Midbrain (tissue), 1 donor: ENCODE results near the gene AGBL4.
"Not testable (repeated sequence)": the region's sequence is repeated elsewhere in the genome, so short reads cannot be mapped to it uniquely, and the experiment has no call there.

Source experiments
- DNase-seq: peaks from one replicate; lab custom pipeline; 2025; lab: John Stamatoyannopoulos, UW

AGBL4 gene

GRCh38 chr1:49036700-49037099 lies 987.1 kb downstream of the AGBL4 start:
- DNase-seq, result no peak

GRCh38 chr1:49028396-49028795 lies 995.4 kb downstream of the AGBL4 start:
- no peak for DNase-seq

- DNase-seq, result no peak
Measured at GRCh38 chr1:49026230-49026811, 997.4 kb downstream of the AGBL4 start.

GRCh38 chr1:49016030-49016977 lies 1007.5 kb downstream of the AGBL4 start:
- DNase-seq, result no peak

GRCh38 chr1:49013079-49013478 lies 1010.7 kb downstream of the AGBL4 start:
- DNase-seq, result no peak

GRCh38 chr1:49002981-49003380 lies 1020.8 kb downstream of the AGBL4 start:
- DNase-seq, result not testable (repeated sequence)

GRCh38 chr1:48999321-48999720 lies 1024.4 kb downstream of the AGBL4 start:
- no peak for DNase-seq

GRCh38 chr1:48996311-48996710 lies 1027.4 kb downstream of the AGBL4 start:
- no peak for DNase-seq

GRCh38 chr1:48988633-48989197 lies 1035.0 kb downstream of the AGBL4 start:
- DNase-seq, result no peak

GRCh38 chr1:48979940-48980339 lies 1043.8 kb downstream of the AGBL4 start:
- DNase-seq, result no peak

- DNase-seq, result no peak
Measured at GRCh38 chr1:48978413-48978812, 1045.3 kb downstream of the AGBL4 start.

- DNase-seq, result no peak
Measured at GRCh38 chr1:48977273-48977672, 1046.5 kb downstream of the AGBL4 start.

- DNase-seq, result no peak
Measured at GRCh38 chr1:48969971-48970370, 1053.8 kb downstream of the AGBL4 start.

GRCh38 chr1:48967318-48967717 lies 1056.4 kb downstream of the AGBL4 start:
- DNase-seq, result no peak

- DNase-seq, result no peak
Measured at GRCh38 chr1:48966583-48966982, 1057.2 kb downstream of the AGBL4 start.

- no peak for DNase-seq
Measured at GRCh38 chr1:48960320-48960719, 1063.4 kb downstream of the AGBL4 start.

GRCh38 chr1:48955774-48956173 lies 1068.0 kb downstream of the AGBL4 start:
- no peak for DNase-seq

GRCh38 chr1:48953617-48954016 lies 1070.1 kb downstream of the AGBL4 start:
- no peak for DNase-seq

- DNase-seq, result no peak
Measured at GRCh38 chr1:48948562-48948961, 1075.2 kb downstream of the AGBL4 start.

- DNase-seq, result no peak
Measured at GRCh38 chr1:48947761-48948537, 1075.8 kb downstream of the AGBL4 start.

GRCh38 chr1:48946070-48946469 lies 1077.7 kb downstream of the AGBL4 start:
- DNase-seq, result no peak

GRCh38 chr1:48944811-48945210 lies 1078.9 kb downstream of the AGBL4 start:
- DNase-seq, result no peak
